Measurements from ENCODE around the gene PTEN.

GRCh38 chr10:87860156-87860795 lies 3.1 kb upstream of the PTEN start:
- TF ChIP-seq CTCF (IDR thresholded peaks at IDR 0.05) (peak in 2 of 3 experiments; percentile 14 to 56), POLR2A (IDR thresholded peaks at IDR 0.05) (no peak)
